Thyroid gland (tissue), 4 donors: ENCODE measurements around the gene ATG9A. TPM values are rescaled to one million over a fixed set of nuclear protein-coding genes. Genes with fewer than 3 reads are reported as not detected.

Experiments
- DNase-seq, 2 donors: peaks; one replicate each; pipeline ENCODE4 v3.0.0-alpha.2; 2019
- H3K27ac ChIP-seq, 3 donors: fragments of 200-600 bp; sonication (generic); 1 replicate in 2 of 3; 2 replicates in 1 of 3; pipeline ENCODE4 v1.5.1; 2016 to 2019; ENCODE audit warnings: mild to moderate bottlenecking in 1 of 3, moderate library complexity in 1 of 3
- H3K27me3 ChIP-seq: fragments of 200-600 bp; sonication (generic); one replicate; pipeline ENCODE4 v1.5.1; 2019
- H3K36me3 ChIP-seq, 2 donors: fragments of 200-600 bp; sonication (generic); one replicate each; pipeline ENCODE4 v1.5.1; 2016 to 2019
- H3K4me1 ChIP-seq, 2 donors: fragments of 200-600 bp; sonication (generic); one replicate each; pipeline ENCODE4 v1.5.1; 2017 to 2019
- H3K4me3 ChIP-seq, 3 donors: fragments of 200-600 bp; sonication (generic); replicated peaks in 1 of 3; 1 replicate in 2 of 3; 2 replicates in 1 of 3; pipeline ENCODE4 v1.5.1; 2016; ENCODE audit warnings: mild to moderate bottlenecking in 1 of 3
- H3K9me3 ChIP-seq: fragments of 200-600 bp; sonication (generic); one replicate; pipeline ENCODE4 v1.5.1; 2017
- POLR2A ChIP-seq, 2 donors: fragments of 450-650 bp; IDR thresholded peaks; one replicate each; pipeline ENCODE4 v1.6.1; 2017; ENCODE audit warnings: antibody characterized with exemption in 2 of 2, mild to moderate bottlenecking in 2 of 2, moderate library complexity in 1 of 2
- WGBS, 2 donors: methylation state at CpG; one replicate each; pipeline ENCODE4 v1.1.5; 2017; 5-methylcytosine and 5-hydroxymethylcytosine counted together
- intact Hi-C: fragments of 100-400 bp; cut with DNase I; formaldehyde crosslinking; loops from one replicate; pipeline ENCODE4 v1.15.1; 2023
- total RNA-seq, 4 donors: library from RNA; depleted of rRNA; stranded (reverse); fragments of >200 nt; gene quantifications; one replicate each; pipeline ENCODE4 v1.2.3, GENCODE V29; 2016
- TF ChIP-seq, protein P1 (sequence below), 6 experiments: fragments of 200-600 bp in 3 of 6; fragments of 450-650 bp in 3 of 6; sonication (generic) in 3 of 6; IDR thresholded peaks; one replicate each; pipeline ENCODE4 v1.5.1; 2016 to 2019; ENCODE audit warnings: antibody characterized with exemption in 6 of 6, mild to moderate bottlenecking in 2 of 6, inconsistent platforms in 1 of 6, moderate library complexity in 1 of 6

Gene ATG9A
- total RNA-seq, 4 donors from 2014 or later = 48.8 to 59.3 (median 54.6) TPM

- H3K4me3 ChIP-seq = peak overlapping the region in 1 of 3 donors; percentile 54
- peak; percentile 92 to 93 for DNase-seq
These were observed 21.3 kb downstream of the ATG9A start for GRCh38 chr2:219207884-219208740.

GRCh38 chr2:219207134-219207883, 22.1 kb downstream of the ATG9A start:
- Histone ChIP-seq H3K36me3 (peaks cover 17 to 32% of the 10 kb centered on the region in 2 donors), H3K27me3 (no peaks in the 10 kb centered on the region), H3K4me1 (peaks cover 17 to 27% of the 10 kb centered on the region in 2 donors), H3K27ac (peak overlapping the region; percentile 81 to 97 (median 94)), H3K9me3 (no peaks in the 10 kb centered on the region), H3K4me3 (peak overlapping the region; percentile 43 to 54 (median 51))
- intact Hi-C loops = no loop called here
- WGBS, 2 donors = 10% methylated on average over 20 of the region's 22 CpGs
- TF ChIP-seq, protein P1, sequence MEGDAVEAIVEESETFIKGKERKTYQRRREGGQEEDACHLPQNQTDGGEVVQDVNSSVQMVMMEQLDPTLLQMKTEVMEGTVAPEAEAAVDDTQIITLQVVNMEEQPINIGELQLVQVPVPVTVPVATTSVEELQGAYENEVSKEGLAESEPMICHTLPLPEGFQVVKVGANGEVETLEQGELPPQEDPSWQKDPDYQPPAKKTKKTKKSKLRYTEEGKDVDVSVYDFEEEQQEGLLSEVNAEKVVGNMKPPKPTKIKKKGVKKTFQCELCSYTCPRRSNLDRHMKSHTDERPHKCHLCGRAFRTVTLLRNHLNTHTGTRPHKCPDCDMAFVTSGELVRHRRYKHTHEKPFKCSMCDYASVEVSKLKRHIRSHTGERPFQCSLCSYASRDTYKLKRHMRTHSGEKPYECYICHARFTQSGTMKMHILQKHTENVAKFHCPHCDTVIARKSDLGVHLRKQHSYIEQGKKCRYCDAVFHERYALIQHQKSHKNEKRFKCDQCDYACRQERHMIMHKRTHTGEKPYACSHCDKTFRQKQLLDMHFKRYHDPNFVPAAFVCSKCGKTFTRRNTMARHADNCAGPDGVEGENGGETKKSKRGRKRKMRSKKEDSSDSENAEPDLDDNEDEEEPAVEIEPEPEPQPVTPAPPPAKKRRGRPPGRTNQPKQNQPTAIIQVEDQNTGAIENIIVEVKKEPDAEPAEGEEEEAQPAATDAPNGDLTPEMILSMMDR (IDR thresholded peaks at IDR 0.05) = no peak
- peak in 1 of 2 donors; percentile 28 for TF ChIP-seq POLR2A (IDR thresholded peaks at IDR 0.05)
- DNase-seq = no peak

More at GRCh38 chr2:219207884-219208740, 21.3 kb downstream of the ATG9A start:
- peaks cover 20 to 39% of the 10 kb centered on the region in 2 donors for H3K36me3 ChIP-seq
- peaks cover 17 to 27% of the 10 kb centered on the region in 2 donors for H3K4me1 ChIP-seq
- 41 to 60% methylated on average over 17 of the region's 17 CpGs for WGBS, 2 donors
- H3K27ac ChIP-seq = peak overlapping the region; percentile 81 to 97 (median 94)
- intact Hi-C loops = no loop called here
- no peaks in the 10 kb centered on the region for H3K9me3 ChIP-seq
- H3K27me3 ChIP-seq = no peaks in the 10 kb centered on the region
- peak in 1 of 2 donors; percentile 62 for TF ChIP-seq POLR2A (IDR thresholded peaks at IDR 0.05)
- TF ChIP-seq, protein P1 (IDR thresholded peaks at IDR 0.05) = no peak

DNA sequence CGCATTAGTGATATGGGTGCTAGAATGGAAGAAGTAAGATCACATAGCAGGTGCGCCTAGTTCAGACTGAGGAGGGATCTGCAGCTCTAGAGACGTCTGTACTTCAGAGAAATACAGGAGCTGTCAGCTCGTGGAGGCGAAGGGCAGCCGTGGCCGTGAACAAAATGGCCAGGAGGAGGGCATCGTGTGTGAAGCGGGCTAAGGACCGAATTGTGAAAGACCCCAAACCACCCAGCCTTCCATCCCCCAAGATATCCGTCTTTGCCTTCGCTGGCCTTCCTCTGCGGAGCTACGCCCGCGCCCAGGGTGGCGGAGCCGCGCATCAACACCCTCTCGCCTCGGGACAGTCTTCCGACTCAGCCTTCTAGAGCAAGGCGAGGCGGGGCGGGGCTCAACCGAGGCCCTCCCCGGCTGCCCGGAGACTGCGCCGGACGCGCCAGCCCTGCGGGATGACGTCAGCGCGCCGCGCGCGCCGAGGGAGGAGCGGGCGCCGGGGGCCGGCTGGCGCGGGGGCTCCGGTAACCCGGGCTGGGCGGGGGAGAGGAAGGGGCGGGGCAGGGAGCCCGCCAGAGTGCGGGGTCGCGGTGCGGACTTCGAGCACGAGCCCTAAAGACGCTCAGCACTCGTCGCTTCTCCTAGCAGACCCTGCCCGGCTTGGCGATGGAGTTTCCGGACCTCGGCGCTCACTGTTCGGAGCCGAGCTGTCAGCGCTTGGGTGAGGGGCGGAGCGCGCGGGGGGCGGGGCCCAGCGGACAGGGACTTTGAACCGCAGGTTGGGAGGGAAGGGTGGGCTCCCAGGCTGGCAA, 22.9 kb downstream of the ATG9A start, which contains the start of gene ZFAND2B:
ZFAND2B (plus strand) TSS at position 455 of the 806 bp plus-strand sequence; CDS start at position 661, 206 bp downstream.
- intact Hi-C loops = no loop called here
- TF ChIP-seq, protein P1 (IDR thresholded peaks at IDR 0.05) = peak in 2 of 6 experiments; percentile 8 to 47
- peak; percentile 69 to 99 for TF ChIP-seq POLR2A (IDR thresholded peaks at IDR 0.05)
- no peaks in the 10 kb centered on the region for H3K9me3 ChIP-seq
- DNase-seq = peak; percentile 96 to 97
- peaks cover 17 to 27% of the 10 kb centered on the region in 2 donors for H3K4me1 ChIP-seq
- peak within 1 kb of the TSS; percentile 43 to 54 (median 51) for H3K4me3 ChIP-seq
- WGBS, 2 donors = 0 to 1% methylated on average over 11 to 30 of the region's 76 CpGs
- H3K27ac ChIP-seq = peak within 1 kb of the TSS; percentile 81 to 97 (median 94)
- no peaks in the 10 kb centered on the region for H3K27me3 ChIP-seq
- peaks cover 13 to 28% of the 10 kb centered on the region in 2 donors for H3K36me3 ChIP-seq

DNA sequence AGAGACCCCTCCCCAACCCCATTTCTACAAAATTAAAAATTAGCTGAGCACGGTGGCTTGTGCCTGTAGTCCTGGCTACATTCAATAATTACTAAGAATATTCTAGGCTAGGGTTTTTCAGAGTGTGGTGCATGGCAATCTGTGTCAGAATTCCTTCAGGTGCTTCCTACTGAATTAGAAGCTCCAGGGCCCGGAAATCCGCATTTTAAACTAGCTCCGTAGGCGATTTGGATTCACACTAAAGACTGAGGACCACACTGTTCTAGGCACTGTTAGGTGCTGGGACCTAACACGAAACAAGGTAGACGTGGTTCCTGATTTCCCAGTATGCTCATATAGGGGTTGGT, 23.5 kb downstream of the ATG9A start:
- no peaks in the 10 kb centered on the region for H3K27me3 ChIP-seq

DNA sequence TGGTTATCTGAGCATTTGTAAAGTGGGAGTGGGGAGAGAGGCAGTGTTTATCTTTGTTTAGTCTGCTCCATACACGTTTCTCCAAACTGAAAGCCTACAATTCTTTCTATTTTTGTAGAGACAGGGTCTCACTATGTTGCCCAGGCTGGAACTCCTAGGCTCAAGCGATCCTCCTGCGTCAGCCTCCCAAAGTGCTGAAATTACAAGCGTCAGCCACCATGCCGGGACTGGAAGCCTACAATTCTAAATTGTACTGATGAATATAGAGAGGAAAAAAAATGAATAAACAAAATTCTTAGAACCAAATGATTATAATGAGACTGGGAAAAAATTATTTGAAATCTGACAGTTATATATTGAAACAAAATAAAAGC, 24.3 kb downstream of the ATG9A start:
- WGBS, 2 donors = 76 to 89% methylated on average over 5 of the region's 5 CpGs

More for the DNA sequence above, 23.5 kb downstream of the ATG9A start:
- Histone ChIP-seq H3K36me3 (peaks cover 13 to 27% of the 10 kb centered on the region in 2 donors), H3K27ac (peak overlapping the region; percentile 81 to 97 (median 94)), H3K4me1 (peaks cover 17 to 27% of the 10 kb centered on the region in 2 donors), H3K4me3 (peak overlapping the region in 2 of 3 donors; percentile 2 to 54), H3K9me3 (no peaks in the 10 kb centered on the region)
- intact Hi-C loops = no loop called here
- no peak for DNase-seq
- no peak for TF ChIP-seq POLR2A (IDR thresholded peaks at IDR 0.05)
- WGBS, 2 donors = 17 to 27% methylated on average over 7 of the region's 7 CpGs

More for the DNA sequence above, 24.3 kb downstream of the ATG9A start:
- TF ChIP-seq, protein P1 (IDR thresholded peaks at IDR 0.05) = no peak
- Histone ChIP-seq H3K27me3 (no peaks in the 10 kb centered on the region), H3K9me3 (no peaks in the 10 kb centered on the region), H3K4me3 (no peak overlapping the region), H3K27ac (no peak overlapping the region), H3K36me3 (peaks cover 6 to 19% of the 10 kb centered on the region in 2 donors), H3K4me1 (peaks cover 17 to 27% of the 10 kb centered on the region in 2 donors)
- DNase-seq = no peak
- intact Hi-C loops = no loop called here
